NCI-H1092 treated with DMSO at 0.1 percent for 48 hours (cell line): ENCODE results near the gene PTPRN2.

ENCODE experiments used
- DNase-seq: peaks from one replicate; lab custom pipeline; 2025; lab: John Stamatoyannopoulos, UW

The PTPRN2 gene

GRCh38 chr7:157529768-157530560 is 1057.7 kb downstream of the PTPRN2 start:
- DNase-seq = no peak

- DNase-seq = no peak
Observed at GRCh38 chr7:157528785-157529341, 1058.8 kb downstream of the PTPRN2 start.

GRCh38 chr7:157527686-157528085 is 1059.9 kb downstream of the PTPRN2 start:
- no peak for DNase-seq

- no peak for DNase-seq
Observed at GRCh38 chr7:157526913-157527634, 1060.5 kb downstream of the PTPRN2 start.

GRCh38 chr7:157526005-157526912 is 1061.4 kb downstream of the PTPRN2 start:
- DNase-seq = no peak

GRCh38 chr7:157525491-157525915 is 1062.1 kb downstream of the PTPRN2 start:
- DNase-seq = no peak

- DNase-seq = no peak
Observed at GRCh38 chr7:157524731-157525130, 1062.9 kb downstream of the PTPRN2 start.

- DNase-seq = no peak
Observed at GRCh38 chr7:157523766-157524421, 1063.7 kb downstream of the PTPRN2 start.

GRCh38 chr7:157523371-157523765 is 1064.3 kb downstream of the PTPRN2 start:
- no peak for DNase-seq

GRCh38 chr7:157522954-157523353 is 1064.7 kb downstream of the PTPRN2 start:
- DNase-seq = no peak

GRCh38 chr7:157522189-157522588 is 1065.4 kb downstream of the PTPRN2 start:
- DNase-seq = no peak

GRCh38 chr7:157521752-157522151 is 1065.9 kb downstream of the PTPRN2 start:
- DNase-seq = no peak

GRCh38 chr7:157521061-157521731 is 1066.4 kb downstream of the PTPRN2 start:
- no peak for DNase-seq

- no peak for DNase-seq
Observed at GRCh38 chr7:157520249-157520648, 1067.4 kb downstream of the PTPRN2 start.

- no peak for DNase-seq
Observed at GRCh38 chr7:157519798-157520244, 1067.8 kb downstream of the PTPRN2 start.

GRCh38 chr7:157519246-157519645 is 1068.4 kb downstream of the PTPRN2 start:
- DNase-seq = no peak

GRCh38 chr7:157518514-157519175 is 1069.0 kb downstream of the PTPRN2 start:
- DNase-seq = no peak

GRCh38 chr7:157517782-157518513 is 1069.7 kb downstream of the PTPRN2 start:
- no peak for DNase-seq
